ENCODE results near the gene OR7G2.

Gene OR7G2

DNA sequence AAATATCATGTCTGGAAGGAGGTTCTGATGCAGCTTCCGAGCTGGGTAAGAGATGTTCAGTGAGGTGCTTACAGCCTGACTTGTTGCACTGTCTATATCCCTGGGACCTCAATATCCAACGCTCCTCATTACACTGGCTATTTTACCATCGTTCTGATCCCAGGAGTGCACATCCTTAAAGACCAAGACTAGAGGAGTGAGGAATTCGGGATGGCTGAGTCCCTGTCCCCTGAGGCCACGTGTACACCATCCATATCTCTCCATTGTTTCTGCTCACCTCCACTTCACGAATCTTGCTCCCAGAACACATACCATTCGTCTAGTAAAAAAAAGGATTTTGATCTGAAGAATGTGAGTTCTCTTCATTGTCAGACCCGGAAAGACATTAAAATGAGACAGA is at the start of gene OR7G2:
Gene OR7G2 (minus strand): TSS at position 101 of the 400 bp plus-strand sequence. CDS start 4,232 bp downstream, outside the sequence.
- DNase-seq (ENCODE audit: low read depth) = no peak

DNA sequence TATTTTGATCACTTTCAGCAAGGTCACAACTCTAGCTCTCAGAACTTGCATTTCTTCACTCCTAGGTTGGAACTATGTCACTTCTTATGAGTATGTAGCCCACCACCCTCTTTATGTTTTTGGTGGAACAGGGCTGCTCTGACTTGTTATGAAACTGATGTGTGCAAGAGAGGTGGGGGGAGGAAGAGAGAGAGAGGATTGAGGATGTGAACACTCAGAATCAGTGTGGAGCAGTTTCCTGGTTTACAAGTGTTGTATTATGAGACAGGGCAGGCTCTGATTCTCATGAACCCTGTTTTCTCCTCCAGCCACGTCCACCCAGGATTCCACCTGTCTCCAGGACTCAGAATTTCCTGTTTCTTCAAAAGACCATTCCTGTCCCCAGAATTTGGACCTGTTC is 49.0 kb upstream of the OR7G2 start:
- no peak for DNase-seq (ENCODE audit: low read depth)

GRCh38 chr19:9155591-9155990 is 48.3 kb upstream of the OR7G2 start:
- DNase-seq (ENCODE audit: low read depth) = no peak

- DNase-seq (ENCODE audit: low read depth) = no peak
Measured at GRCh38 chr19:9151367-9151766, 44.1 kb upstream of the OR7G2 start.

- DNase-seq (ENCODE audit: low read depth) = no peak
Measured at GRCh38 chr19:9150650-9151049, 43.4 kb upstream of the OR7G2 start.

DNA sequence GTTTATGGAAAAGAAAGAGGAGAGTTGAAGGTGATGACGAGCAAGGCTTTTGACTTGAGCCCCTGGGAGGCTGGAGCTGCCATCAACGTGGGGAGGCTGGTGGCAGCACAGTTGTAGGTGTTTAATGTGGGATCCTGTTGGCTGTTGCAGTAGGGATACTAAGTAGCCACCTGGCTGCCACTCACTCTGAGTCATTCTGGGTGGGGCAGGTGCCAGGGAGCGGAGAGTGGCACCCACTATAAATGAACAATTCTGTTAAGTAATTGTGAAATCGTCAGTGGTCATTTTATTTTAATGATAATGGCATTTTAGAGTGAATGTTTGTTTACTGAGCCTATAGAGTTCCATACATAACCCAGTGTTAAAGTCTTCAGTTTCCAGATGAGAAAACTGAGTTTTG is 42.7 kb upstream of the OR7G2 start:
- no peak for DNase-seq (ENCODE audit: low read depth)

DNA sequence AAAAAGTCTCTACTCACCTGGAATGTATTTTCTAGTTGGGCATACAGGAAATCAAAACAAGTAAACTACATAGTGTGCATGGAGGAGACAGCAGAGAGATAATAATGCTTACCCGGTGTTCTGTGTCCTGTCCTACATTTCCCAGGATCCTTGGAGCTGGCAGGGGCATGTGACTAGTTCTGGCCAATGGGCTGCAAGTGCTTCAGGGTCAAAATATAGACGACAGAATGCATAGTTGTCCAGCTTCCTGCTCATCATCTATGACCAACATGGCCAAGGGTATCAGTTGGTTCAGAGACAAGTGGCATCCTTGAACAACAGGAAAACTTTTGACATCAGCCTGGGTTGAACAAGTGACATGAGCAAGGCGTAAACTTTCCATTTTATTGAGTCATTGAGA is 41.4 kb upstream of the OR7G2 start:
- no peak for DNase-seq (ENCODE audit: low read depth)

DNA sequence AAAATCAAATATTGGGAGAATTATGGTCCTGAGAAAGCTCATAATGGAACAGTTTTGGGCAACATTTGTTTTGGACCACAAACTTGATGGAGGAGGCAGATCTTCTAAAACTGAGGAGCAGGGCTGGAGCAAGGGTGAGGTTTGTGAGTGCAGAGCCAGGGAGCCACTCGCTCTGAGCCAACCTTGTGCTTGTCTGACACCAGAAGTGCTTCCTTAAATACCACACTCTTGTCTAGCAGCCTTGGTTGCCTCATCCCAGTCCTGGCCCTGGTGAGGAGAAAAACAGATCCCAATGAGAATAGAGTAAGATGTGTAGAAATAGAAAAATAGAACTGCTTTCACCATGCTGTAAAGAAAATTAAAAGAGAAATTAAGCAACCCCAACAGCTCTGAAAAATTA is 39.6 kb upstream of the OR7G2 start:
- no peak for DNase-seq (ENCODE audit: low read depth)

DNA sequence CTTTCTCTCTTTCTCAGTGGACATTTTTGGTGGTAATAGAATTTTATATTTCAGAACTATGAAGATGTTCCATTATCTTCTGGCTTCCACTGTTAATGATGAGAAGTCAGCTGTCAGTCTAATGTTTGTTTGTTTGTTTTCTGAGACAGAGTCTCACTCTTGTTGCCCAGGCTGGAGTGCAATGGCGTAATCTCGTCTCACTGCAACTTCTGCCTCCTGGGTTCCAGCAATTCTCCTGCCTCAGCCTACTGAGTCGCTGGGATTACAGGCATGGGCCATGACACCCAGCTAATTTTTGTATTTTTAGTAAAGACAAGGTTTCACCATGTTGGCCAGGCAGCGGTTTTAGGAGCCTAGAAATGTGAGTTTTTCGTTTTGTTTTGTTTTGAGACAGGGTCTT is 37.6 kb upstream of the OR7G2 start:
- no peak for DNase-seq (ENCODE audit: low read depth)

- DNase-seq (ENCODE audit: low read depth) = peak; percentile 51
Measured at GRCh38 chr19:9140159-9140874, 33.0 kb upstream of the OR7G2 start, which contains the start of gene ZNF317. Gene ZNF317 (plus strand): TSS chr19:9140397. CDS start chr19:9156017, 15,620 bp downstream.

GRCh38 chr19:9139609-9140158 is 32.4 kb upstream of the OR7G2 start:
- DNase-seq (ENCODE audit: low read depth) = no peak

- no peak for DNase-seq (ENCODE audit: low read depth)
Measured at GRCh38 chr19:9132422-9132821, 25.1 kb upstream of the OR7G2 start.

DNA sequence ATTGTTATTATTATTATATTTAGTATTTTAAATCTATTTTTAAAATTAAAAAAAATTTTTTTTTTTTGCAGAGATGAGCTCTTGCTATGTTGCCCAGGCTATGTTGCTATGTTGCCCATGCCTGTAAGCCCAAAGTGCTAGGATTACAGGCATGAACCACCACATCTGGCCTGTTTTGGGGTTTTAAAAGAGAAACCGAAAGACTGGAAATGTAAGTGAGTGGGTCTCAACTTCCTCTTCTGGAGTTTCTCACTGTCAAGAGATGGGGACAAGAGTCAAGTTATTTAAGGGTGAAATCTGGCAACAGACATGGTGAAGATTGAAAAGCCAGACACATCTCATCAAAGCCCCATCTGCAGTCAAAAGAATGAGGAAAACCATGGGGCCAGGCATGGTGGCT is 23.7 kb upstream of the OR7G2 start:
- no peak for DNase-seq (ENCODE audit: low read depth)

DNA sequence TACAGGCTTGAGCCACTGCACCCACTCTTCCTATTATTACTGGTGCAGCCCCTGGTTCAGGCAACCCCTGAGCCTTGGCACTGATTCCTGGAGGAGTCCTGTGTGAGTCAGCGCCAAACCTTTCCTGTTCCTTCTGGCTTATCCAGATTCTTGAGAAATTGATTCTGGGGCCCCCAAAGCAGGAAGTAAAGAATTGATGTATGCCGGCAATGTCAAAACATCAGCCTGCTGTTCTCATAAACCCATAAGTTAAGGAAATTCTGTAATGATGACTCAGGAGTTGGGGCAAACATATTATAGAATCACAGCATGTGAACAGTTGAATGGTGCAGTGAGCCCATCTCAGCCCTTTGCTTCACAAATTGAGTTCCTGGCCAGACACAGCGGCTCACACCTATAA is 20.9 kb upstream of the OR7G2 start:
- DNase-seq (ENCODE audit: low read depth) = no peak

DNA sequence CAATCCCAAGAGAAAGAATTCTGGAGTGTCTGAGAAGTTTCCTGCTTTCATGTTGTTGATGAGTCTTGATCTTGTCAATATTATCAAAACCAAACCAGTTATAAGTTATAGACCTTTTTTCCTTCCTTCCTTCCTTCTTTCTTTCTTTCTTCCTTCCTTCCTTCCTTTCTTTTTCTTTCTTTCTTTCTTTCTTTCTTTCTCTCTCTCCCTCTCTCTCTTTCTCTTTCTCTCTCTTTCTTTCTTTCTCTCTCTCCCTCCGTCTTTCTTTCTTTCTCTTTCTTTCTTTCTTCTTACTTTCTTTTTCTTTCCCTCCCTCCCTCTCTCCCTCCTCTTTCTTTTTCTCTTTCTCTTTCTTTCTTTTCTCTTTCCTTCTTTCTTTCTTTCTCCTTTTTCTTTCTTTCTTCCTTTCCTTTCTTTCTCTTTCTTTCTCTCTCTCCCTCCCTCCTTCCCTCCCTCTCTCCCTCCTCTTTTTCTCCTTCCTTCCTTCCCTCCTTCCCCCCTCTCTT is 19.7 kb upstream of the OR7G2 start, which contains the start of gene OR7G3:
Gene OR7G3 (minus strand): TSS at position 51 of the 506 bp plus-strand sequence. CDS start 0 bp downstream, at position 51.
- no peak for DNase-seq (ENCODE audit: low read depth)

GRCh38 chr19:9116547-9116946 is 9.3 kb upstream of the OR7G2 start:
- DNase-seq (ENCODE audit: low read depth) = no peak

GRCh38 chr19:9115307-9115813 is 8.1 kb upstream of the OR7G2 start, which contains the start of gene OR7G1:
Gene OR7G1 (minus strand): TSS chr19:9115763. CDS start chr19:9115763, 0 bp downstream.
- no peak for DNase-seq (ENCODE audit: low read depth)

GRCh38 chr19:9109959-9110358 is 2.7 kb upstream of the OR7G2 start:
- DNase-seq (ENCODE audit: low read depth) = no peak

- DNase-seq (ENCODE audit: low read depth) = no peak
Measured at GRCh38 chr19:9086761-9087160, 20.5 kb downstream of the OR7G2 start, which contains the start of gene OR1M1. Gene OR1M1 (plus strand): TSS chr19:9087061. CDS start chr19:9093245, 6,184 bp downstream.

DNA sequence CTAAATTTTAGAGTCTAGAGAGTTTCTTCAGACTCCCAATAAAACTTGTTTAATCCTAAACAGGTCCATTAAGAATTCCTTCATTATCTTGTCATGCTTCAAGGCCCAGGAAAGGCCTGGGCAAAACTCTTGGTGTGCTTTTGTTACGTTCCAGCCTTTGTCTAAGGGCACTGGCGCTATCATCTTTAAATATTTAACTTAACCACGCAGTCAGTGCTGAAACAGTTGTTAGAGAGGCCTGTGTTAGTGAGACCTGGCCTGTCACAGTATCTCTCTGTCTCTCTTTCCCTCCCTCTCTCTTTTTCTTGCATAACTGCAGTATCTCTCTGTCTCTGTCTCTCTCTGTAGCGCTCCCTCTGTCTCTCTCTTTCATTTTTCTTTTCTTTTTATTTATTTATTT is 28.6 kb downstream of the OR7G2 start:
- DNase-seq (ENCODE audit: low read depth) = no peak

DNA sequence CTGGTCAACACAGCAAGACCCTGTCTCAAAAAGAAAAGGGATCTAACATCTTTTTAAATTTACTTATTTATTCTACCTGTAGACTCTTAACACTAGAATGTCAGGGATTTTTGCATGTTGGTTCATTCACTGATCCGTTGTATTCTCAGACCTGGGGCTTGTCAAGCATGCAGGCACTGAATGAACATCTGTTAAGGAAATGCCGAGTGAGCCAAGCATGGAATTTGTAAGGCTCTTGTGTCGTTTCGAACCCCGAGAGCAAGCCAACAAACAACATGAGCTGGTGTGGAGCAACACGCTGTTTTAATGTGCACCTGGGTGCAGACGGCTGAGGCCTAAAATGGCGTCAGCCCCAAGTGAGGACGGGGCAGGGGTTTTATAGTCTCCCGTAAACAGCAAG is 30.4 kb downstream of the OR7G2 start:
- DNase-seq (ENCODE audit: low read depth) = no peak

DNA sequence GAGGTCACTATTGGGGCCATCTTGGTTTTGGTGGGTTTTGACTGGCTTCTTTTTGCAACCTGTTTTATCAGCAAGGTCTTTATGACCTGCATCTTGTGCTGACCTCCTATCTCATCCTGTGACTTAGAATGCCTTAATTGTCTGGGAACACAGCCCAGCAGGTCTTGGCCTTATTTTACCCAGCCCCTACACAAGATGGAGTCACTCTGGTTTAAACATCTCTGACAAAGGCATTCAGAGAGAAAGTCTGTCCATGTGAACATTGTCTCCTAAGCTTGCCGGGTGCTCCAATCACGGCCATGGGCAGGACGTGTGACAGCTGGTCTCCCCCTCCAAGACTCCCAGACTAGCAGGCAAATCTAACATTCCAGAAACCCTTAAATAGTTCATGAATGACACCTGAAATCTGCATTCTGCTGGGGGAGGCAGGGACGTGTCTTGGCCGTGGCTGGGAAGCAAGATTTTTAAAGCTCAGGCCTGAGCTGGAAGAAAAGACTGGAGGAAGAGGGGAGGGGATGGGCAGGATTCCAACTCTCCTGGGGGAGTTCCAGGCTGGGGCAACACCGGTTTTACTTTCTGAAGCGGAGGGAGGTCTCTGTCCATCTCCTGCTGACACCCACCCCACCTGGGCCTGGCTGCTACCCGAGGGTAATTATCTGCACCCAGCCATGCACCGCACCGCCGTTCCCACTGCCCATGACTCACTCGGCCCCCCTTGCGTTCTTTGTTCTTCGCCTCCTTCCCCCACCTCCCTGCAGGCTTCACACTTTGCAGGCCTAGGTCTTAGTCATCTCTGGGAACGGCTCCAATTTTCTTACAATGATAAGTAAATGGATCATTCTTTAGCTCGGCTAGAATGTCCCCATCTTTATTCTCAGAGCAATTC is 32.0 kb downstream of the OR7G2 start:
- DNase-seq (ENCODE audit: low read depth) = no peak

All from stimulated activated CD8-positive, alpha-beta memory T cell treated with anti-CD3 and anti-CD28 coated beads, Interleukin-15, amount 100 ng/mL, for 24 hours (primary cell).